Activated CD8-positive, alpha-beta memory T cell treated with anti-CD3 and anti-CD28 coated beads, Interleukin-2, amount 50 U/mL, for 24 hours (primary cell): ENCODE results near the gene FCGR3A.

Experiments used
- DNase-seq: peaks from one replicate; pipeline ENCODE4 v3.0.0-alpha.2; 2020; ENCODE audit errors: extremely low read depth

FCGR3A gene

DNA sequence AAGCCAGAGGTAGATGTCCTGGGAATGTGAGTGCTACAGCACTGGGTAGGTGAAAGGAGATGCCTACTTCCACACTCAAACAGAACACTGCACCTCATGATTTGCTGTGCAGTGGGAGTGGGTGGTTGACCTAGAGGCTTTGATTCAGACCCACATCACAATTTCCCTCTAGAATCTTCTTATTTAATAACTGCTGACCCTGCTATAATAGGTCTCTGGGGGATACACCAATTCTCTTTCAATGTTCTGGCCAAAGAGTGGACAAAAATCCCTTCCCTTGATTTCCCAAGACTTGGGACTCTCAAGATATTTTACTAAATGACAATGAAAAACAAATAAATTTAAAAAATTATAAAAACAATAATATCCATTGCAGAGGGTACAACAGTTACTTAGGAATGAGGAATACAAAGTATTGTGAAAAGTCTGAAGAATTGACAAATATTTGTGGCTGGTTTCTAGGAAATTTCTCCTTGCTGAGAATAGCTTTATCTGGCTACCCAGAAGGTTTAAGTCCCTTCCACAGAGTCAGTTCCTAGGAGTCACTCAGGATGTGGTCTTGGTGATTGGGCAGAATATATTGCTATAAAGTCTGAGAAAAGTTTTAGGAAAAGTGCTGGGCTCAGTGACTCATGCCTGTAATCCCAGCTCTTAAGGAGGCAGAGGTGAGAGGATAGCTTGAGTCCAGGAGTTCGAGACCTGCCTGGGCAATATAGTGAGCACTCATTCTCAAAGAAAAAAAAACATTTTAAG, 46.8 kb downstream of the FCGR3A start:
- no peak for DNase-seq

DNA sequence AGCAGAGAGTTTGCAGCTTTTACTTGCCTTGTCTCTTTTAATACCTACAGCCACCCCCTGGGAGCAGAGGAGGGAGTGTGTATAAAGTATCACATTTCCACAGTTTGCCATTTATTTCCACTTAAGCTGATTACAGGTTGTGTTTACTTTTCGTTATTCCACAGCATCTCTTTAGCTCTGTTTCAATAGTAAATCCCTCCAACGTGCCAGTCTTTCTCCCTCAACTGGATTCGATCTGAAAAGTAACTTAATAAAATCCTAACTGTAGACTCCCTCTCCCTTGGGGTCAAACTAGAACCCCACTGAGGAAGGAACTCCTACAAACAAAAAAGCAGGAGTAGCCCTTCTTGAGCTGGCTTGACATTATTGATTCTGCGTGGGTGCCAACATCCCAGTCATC, 47.4 kb downstream of the FCGR3A start:
- DNase-seq, result no peak

DNA sequence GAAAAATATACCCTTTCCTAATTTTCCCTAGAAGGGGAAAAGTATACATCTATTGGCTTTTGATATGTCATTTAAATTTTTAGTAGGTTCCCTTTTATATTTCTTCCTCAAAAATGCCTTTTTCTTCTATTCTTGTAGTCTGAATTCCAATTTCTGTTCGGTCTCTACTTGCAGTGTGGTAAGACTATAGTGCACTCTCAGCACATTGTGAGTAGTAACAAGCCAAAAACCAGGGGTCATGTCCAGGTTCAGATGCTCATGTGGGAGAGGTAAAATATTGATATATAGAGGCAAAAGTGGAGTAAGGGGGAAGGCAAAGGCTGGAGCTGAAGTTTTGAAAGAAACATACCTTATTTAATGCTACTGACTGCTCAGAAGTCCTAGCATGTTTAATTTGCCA, 48.4 kb downstream of the FCGR3A start:
- DNase-seq, result no peak

DNA sequence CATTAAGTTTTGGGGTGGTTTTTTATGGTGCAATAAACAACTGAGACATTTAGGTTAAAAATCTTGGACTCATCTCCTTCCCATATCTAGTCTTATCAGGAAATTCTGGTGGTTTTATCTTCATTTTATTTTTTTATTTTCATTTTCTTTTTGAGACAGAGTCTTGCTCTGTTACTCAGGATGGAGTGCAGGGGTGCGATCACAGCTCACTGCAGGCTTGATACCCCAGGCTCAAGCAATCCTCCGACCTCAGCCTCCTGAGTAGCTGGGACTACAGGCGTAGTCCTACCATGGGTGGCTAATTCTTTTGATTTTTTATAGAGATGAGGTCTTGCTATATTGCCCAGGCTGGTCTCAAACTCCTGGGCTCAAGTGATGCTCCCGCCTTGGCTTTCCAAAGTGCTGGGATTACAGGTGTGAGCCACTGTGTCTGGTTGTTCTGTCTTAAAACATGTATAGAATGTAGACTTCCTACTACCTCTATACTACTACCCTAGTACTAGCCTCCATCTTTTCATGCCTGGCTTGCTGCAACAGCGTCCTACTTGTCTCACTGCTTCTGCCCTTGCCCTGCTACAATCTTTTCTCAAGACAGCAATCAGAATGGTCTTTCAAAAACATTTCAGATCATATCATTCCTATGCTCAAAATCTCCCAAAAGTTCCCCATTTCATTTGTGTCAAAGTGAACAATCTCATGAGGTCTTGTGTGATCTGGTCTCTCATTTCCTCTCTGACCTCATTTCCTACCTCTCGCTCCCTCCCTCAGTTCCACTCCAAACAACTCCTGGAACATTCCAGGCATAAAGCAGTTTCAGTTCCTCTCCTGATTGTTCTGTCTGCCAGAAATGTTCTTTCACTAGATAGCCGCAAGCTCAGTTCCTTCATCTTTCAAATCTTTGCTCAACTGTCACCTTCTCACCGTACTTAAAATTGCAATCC, 50.2 kb downstream of the FCGR3A start:
- DNase-seq, result no peak

DNA sequence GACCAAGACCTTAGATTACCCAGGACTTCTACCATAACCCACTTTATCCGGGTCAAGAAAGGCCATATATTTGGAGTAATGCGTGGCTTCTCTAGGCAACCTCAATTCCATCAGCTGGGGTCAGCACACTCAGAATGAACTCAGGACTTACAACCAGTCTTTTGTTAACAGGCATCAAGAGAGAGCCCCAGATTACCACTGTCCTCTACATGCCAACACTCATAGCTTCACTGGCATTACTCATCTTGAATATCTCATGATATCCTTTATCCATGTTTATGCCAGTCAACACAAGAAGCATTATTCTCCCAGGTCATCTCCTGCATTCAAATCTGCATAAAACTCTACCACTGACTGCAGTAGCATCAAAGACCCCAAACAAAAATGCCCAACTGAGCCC, 51.0 kb downstream of the FCGR3A start:
- DNase-seq, result no peak

DNA sequence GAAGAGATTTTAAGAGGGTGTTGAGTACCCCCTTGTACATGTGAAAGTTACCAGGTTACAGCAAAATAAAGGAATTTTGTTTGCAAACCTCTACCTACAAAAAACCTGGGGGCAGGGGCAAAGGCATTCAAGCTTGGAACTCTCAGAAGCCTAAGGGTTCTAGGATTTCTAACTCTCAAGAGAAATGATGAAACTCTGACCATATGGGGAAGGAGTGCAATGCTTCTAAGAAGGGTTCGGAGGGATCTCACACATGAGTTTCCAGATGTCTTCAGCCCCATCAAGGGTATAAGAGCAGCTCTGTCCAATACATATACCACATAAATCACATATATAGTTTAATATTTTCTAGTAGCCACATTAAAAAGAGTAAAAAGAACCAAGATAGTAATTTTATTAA, 51.7 kb downstream of the FCGR3A start:
- no peak for DNase-seq

DNA sequence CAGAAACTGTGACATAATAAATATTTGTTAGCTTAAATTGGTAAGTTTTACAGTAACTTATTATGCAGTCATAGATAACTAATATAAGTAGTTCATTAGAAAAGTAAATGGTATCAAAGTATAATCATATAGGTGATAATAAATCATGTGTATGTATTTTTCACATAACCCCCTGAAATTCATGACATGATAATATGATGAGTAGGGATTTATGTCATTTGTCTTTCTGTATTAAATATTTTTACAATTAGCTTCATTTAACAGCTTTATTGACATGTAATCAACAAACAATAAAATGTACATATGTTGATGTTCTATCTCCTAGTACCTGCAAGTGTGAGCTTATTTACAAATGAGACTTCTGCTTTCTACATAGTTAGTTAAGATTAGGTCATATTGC, 54.1 kb downstream of the FCGR3A start:
- DNase-seq, result no peak

DNA sequence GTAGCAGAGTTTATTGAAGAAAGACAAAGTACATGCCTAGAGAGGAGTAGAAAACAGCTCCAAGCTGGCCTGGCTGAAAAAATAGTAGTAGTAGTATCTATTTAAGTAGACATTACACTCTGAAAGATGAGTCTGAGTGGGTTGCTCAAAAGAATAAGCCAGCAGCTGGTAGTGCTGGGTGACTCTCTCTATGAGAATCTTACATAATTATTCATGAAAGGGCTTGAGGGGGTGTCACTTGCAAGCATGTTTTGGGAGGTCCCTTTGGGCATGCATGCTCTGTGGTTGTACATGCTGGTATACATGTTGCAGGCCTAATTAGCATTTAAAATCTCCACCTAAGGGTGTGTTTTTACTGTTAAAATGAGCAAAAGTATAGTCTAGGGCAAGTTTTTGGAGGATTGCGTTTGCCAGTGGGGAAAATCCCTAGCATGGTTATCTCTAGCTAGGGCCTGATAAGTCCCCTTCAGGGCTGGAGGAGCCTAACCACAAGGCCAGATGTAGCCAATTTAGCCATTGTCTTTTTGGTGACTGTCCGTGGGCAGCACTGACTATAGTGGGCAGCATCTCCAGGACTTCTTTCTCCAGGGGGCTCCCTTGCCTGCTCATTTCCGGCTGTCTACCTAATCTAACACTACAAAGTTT, 55.4 kb downstream of the FCGR3A start:
- DNase-seq, result no peak

DNA sequence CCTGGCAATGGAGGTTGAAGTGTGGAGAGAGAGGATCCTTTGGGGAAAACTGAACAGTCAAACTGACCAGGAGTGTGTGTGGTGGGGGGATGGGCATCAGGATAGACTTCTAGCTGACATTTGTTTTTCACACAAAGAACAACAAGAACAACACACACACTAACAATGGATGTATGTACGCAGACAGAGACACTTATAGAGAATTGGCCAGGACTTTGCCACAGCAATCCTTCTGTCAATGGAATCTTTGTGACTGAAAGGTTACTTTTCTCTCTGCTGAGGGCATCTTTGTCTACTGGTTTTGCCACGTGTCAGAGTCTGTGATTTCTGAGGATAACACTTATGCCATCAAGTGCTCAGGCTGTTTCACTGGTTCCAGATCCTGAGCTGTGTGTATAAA, 56.8 kb downstream of the FCGR3A start:
- no peak for DNase-seq
